ENCODE data around the gene PIGB. TPM values are rescaled to one million over a fixed set of nuclear protein-coding genes. Genes with fewer than 3 reads are reported as not detected.

Gene PIGB
- total and polyA plus RNA-seq, 2 of the 13 experiments (the other 11 are each of a cell fraction or from before 2014, with no cell fraction given): 14.5 to 19.1 TPM

- no peaks in the 10 kb centered on the region for H3K27me3 ChIP-seq (ENCODE audit: control insufficient read depth in 1 of 2, insufficient read depth in 2 of 2, low read length in 2 of 2)
- DNase-seq (ENCODE audit: low spot score): no peak
- POLR2A ChIA-PET: no interaction called here
- H3K9me3 ChIP-seq (ENCODE audit: low read length): no peaks in the 10 kb centered on the region
- no peak overlapping the region for H3K4me2 ChIP-seq (ENCODE audit: low read depth, low read length)
- no peak; the same call in 2 of the 3 replicates for ATAC-seq
- no peaks in the 10 kb centered on the region for H4K20me1 ChIP-seq (ENCODE audit: insufficient read depth, low read length)
- no peak overlapping the region for H3K9ac ChIP-seq (ENCODE audit: insufficient read depth, low read depth, low read length)
- BruUV-seq (replicated peaks): no TSS peak
- FAIRE-seq: no peak
- H2AFZ ChIP-seq (ENCODE audit: low read length): no peak overlapping the region
- CTCF ChIA-PET (ENCODE audit: low intra/inter-chr PET ratio, low total read pairs): no interaction called here
- H3K4me3 ChIP-seq (replicated peaks in 1 of 3; ENCODE audit: insufficient read depth in 1 of 3, low read depth in 2 of 3, low read length in 3 of 3): no peak overlapping the region
- intact Hi-C loops (cut with micrococcal nuclease; ENCODE audit: unreplicated experiment): no loop called here
- H3K79me2 ChIP-seq (ENCODE audit: insufficient read depth, low read length): no peaks in the 10 kb centered on the region
- in situ Hi-C loops (cut with HindIII; ENCODE audit: extremely low pct_ligation_motif_present, low pct_unique_long_range_greater_than_20kb): no loop called here
- WGBS (ENCODE audit: low lambda C conversion rate): 86% methylated on average over 2 of the region's 2 CpGs
- peaks cover 12% of the 10 kb centered on the region for H3K4me1 ChIP-seq (ENCODE audit: insufficient read depth, low read length)
- no peaks in the 10 kb centered on the region for H3K36me3 ChIP-seq (replicated peaks in 1 of 2; ENCODE audit: control insufficient read depth in 1 of 2, insufficient read depth in 2 of 2, low read length in 2 of 2)
- H3K27ac ChIP-seq (ENCODE audit: extremely low read length, insufficient read depth, low read length): no peak overlapping the region
- no peak for TF ChIP-seq ZNF512 (CRISPR knock-in tag; IDR thresholded peaks at IDR 0.05)
Observed at GRCh38 chr15:55279100-55279745, 39.8 kb upstream of the PIGB start.

- Histone ChIP-seq H3K9ac (ENCODE audit: insufficient read depth, low read depth, low read length) (no peak overlapping the region), H3K4me3 (replicated peaks in 1 of 3; ENCODE audit: insufficient read depth in 1 of 3, low read depth in 2 of 3, low read length in 3 of 3) (no peak overlapping the region), H3K79me2 (ENCODE audit: insufficient read depth, low read length) (no peaks in the 10 kb centered on the region), H3K36me3 (replicated peaks in 1 of 2; ENCODE audit: control insufficient read depth in 1 of 2, insufficient read depth in 2 of 2, low read length in 2 of 2) (no peaks in the 10 kb centered on the region), H3K4me1 (ENCODE audit: insufficient read depth, low read length) (peaks cover 12% of the 10 kb centered on the region), H3K27me3 (ENCODE audit: control insufficient read depth in 1 of 2, insufficient read depth in 2 of 2, low read length in 2 of 2) (no peaks in the 10 kb centered on the region), H3K27ac (ENCODE audit: extremely low read length, insufficient read depth, low read length) (peak overlapping the region; percentile 40), H3K4me2 (ENCODE audit: low read depth, low read length) (peak overlapping the region; percentile 41), H4K20me1 (ENCODE audit: insufficient read depth, low read length) (no peaks in the 10 kb centered on the region), H2AFZ (ENCODE audit: low read length) (no peak overlapping the region), H3K9me3 (ENCODE audit: low read length) (no peaks in the 10 kb centered on the region)
- FAIRE-seq (no peak), DNase-seq (ENCODE audit: low spot score) (peak; percentile 62), ATAC-seq (peak; percentile 74)
- ChIA-PET CTCF (ENCODE audit: low intra/inter-chr PET ratio, low total read pairs) (no interaction called here), POLR2A (interaction anchor here (1.2 kb wide), 1 partner anchor 59 kb away, joined by 3 read pairs; no protein-coding TSS in a partner anchor)
- intact Hi-C loops (cut with micrococcal nuclease; ENCODE audit: unreplicated experiment) (no loop called here), in situ Hi-C loops (cut with HindIII; ENCODE audit: extremely low pct_ligation_motif_present, low pct_unique_long_range_greater_than_20kb) (no loop called here)
- no TSS peak for BruUV-seq (replicated peaks)
- WGBS (ENCODE audit: low lambda C conversion rate): 30% methylated on average over 4 of the region's 4 CpGs
- TF ChIP-seq FOSL2 (CRISPR knock-in tag; IDR thresholded peaks at IDR 0.05): peak; percentile 91
- TF ChIP-seq ZNF788 (CRISPR knock-in tag; IDR thresholded peaks at IDR 0.05; ENCODE audit: borderline replicate concordance): no peak
- no peak for TF ChIP-seq TERF1 (CRISPR knock-in tag; IDR thresholded peaks at IDR 0.05)
- no peak for TF ChIP-seq ZNF639 (CRISPR knock-in tag; conservative IDR thresholded peaks at IDR 0.05)
- TF ChIP-seq NFE2L1 (CRISPR knock-in tag; IDR thresholded peaks at IDR 0.05; ENCODE audit: borderline replicate concordance): no peak
- TF ChIP-seq ZNF414 (CRISPR knock-in tag; IDR thresholded peaks at IDR 0.05): no peak
- no peak for TF ChIP-seq IKZF4 (CRISPR knock-in tag; IDR thresholded peaks at IDR 0.05; ENCODE audit: borderline replicate concordance, low read depth, not compliant biosample characterization)
- no peak for TF ChIP-seq SNAPC5 (CRISPR knock-in tag; IDR thresholded peaks at IDR 0.05; ENCODE audit: borderline replicate concordance)
Observed at GRCh38 chr15:55279746-55280351, 39.2 kb upstream of the PIGB start.

Data from HepG2 (cell line).